Umbilical cord (tissue), 2 donors: ENCODE data around the gene ORC5. TPM values are rescaled to one million over a fixed set of nuclear protein-coding genes. Genes with fewer than 3 reads are reported as not detected.
"Not testable (repeated sequence)": the region's sequence is repeated elsewhere in the genome, so short reads cannot be mapped to it uniquely, and the experiment has no call there.

Experiments used
- DNase-seq: peaks from one replicate; pipeline ENCODE4 v3.0.0-alpha.2; 2015; ENCODE audit warnings: low spot score
- total RNA-seq: library from RNA; depleted of rRNA; stranded (reverse); fragments of >200 nt; gene quantifications from one replicate; pipeline ENCODE4 v1.2.3, GENCODE V29; 2014; ENCODE audit warnings: low replicate concordance; ENCODE audit not compliant: insufficient read depth

ORC5 gene
- total RNA-seq, 1 donor from 2014 or later = 47.9 TPM

- no peak for DNase-seq
These were observed 15.4 kb downstream of the ORC5 start for GRCh38 chr7:104192434-104192833.

- DNase-seq = no peak
These were observed 22.5 kb downstream of the ORC5 start for GRCh38 chr7:104185346-104185745.

- DNase-seq = no peak
These were observed 28.6 kb downstream of the ORC5 start for GRCh38 chr7:104179178-104179577.

- DNase-seq = not testable (repeated sequence)
These were observed 30.2 kb downstream of the ORC5 start for GRCh38 chr7:104177565-104178083.

GRCh38 chr7:104176332-104176731 lies 31.5 kb downstream of the ORC5 start:
- DNase-seq = no peak

GRCh38 chr7:104175361-104175984 lies 32.3 kb downstream of the ORC5 start:
- DNase-seq = peak; percentile 10

- peak; percentile 16 for DNase-seq
These were observed 33.0 kb downstream of the ORC5 start for GRCh38 chr7:104174798-104175197.

- no peak for DNase-seq
These were observed 45.7 kb downstream of the ORC5 start for GRCh38 chr7:104162081-104162480.

- DNase-seq = no peak
These were observed 46.6 kb downstream of the ORC5 start for GRCh38 chr7:104161244-104161643.

- DNase-seq = peak; percentile 40
These were observed 47.4 kb downstream of the ORC5 start for GRCh38 chr7:104160375-104160774.

- DNase-seq = peak; percentile 31
These were observed 51.0 kb downstream of the ORC5 start for GRCh38 chr7:104156842-104157277.

GRCh38 chr7:104153287-104153686 lies 54.5 kb downstream of the ORC5 start:
- no peak for DNase-seq

- DNase-seq = no peak
These were observed 55.3 kb downstream of the ORC5 start for GRCh38 chr7:104152468-104152867.

GRCh38 chr7:104150470-104150869 lies 57.3 kb downstream of the ORC5 start:
- no peak for DNase-seq

GRCh38 chr7:104149822-104150221 lies 58.0 kb downstream of the ORC5 start:
- no peak for DNase-seq

- no peak for DNase-seq
These were observed 65.7 kb downstream of the ORC5 start for GRCh38 chr7:104142147-104142546.

- peak; percentile 14 for DNase-seq
These were observed 69.8 kb downstream of the ORC5 start for GRCh38 chr7:104137971-104138370.

- DNase-seq = no peak
These were observed 70.3 kb downstream of the ORC5 start for GRCh38 chr7:104137511-104137910.

- DNase-seq = no peak
These were observed 70.8 kb downstream of the ORC5 start for GRCh38 chr7:104136981-104137380.

- no peak for DNase-seq
These were observed 71.3 kb downstream of the ORC5 start for GRCh38 chr7:104136561-104136960.

GRCh38 chr7:104135760-104136558 lies 71.9 kb downstream of the ORC5 start:
- no peak for DNase-seq

- DNase-seq = no peak
These were observed 74.6 kb downstream of the ORC5 start for GRCh38 chr7:104133238-104133637.

GRCh38 chr7:104130726-104131125 lies 77.1 kb downstream of the ORC5 start:
- DNase-seq = no peak
